Lung (tissue), 12 donors: ENCODE measurements around the gene FNIP1. TPM values are rescaled to one million over a fixed set of nuclear protein-coding genes. Genes with fewer than 3 reads are reported as not detected.

Experiments used
- ATAC-seq: fragments of 200-7000 bp; cut with Tn5 transposase; one replicate; pipeline ENCODE4 v1.9.1; 2020; ENCODE audit warnings: moderate number of reproducible peaks; ENCODE audit not compliant: insufficient read depth, low FRiP score
- DNase-seq, 3 donors: peaks; one replicate each; pipeline ENCODE4 v3.0.0-alpha.2; 2013 to 2017
- H3K27ac ChIP-seq, 2 donors: one replicate each; pipeline ENCODE4 v1.5.1; 2013; ENCODE audit warnings: mild to moderate bottlenecking in 2 of 2, moderate library complexity in 2 of 2, control low read depth in 1 of 2, inconsistent platforms in 1 of 2, low read depth in 1 of 2, low read length in 1 of 2
- H3K27me3 ChIP-seq, 3 donors: one replicate each; pipeline ENCODE4 v1.5.1; 2013; ENCODE audit warnings: low read length in 2 of 3; ENCODE audit not compliant: control insufficient read depth in 3 of 3, insufficient read depth in 3 of 3
- H3K36me3 ChIP-seq, 4 donors: one replicate each; pipeline ENCODE4 v1.5.1; 2013; ENCODE audit warnings: low read length in 4 of 4, mild to moderate bottlenecking in 1 of 4, moderate library complexity in 1 of 4; ENCODE audit not compliant: control insufficient read depth in 4 of 4, insufficient read depth in 4 of 4
- H3K4me1 ChIP-seq, 5 donors: one replicate each; pipeline ENCODE4 v1.5.1; 2013; ENCODE audit warnings: low read length in 5 of 5, mild to moderate bottlenecking in 2 of 5, moderate library complexity in 1 of 5; ENCODE audit not compliant: control insufficient read depth in 5 of 5, insufficient read depth in 5 of 5
- H3K4me3 ChIP-seq: one replicate; pipeline ENCODE4 v1.5.1; 2013; ENCODE audit warnings: mild to moderate bottlenecking, control low read depth, moderate library complexity
- H3K9ac ChIP-seq, 2 donors: one replicate each; pipeline ENCODE4 v1.5.1; 2013; ENCODE audit warnings: low read length in 2 of 2, control low read depth in 1 of 2; ENCODE audit not compliant: insufficient read depth in 1 of 2
- H3K9me3 ChIP-seq, 4 donors: one replicate each; pipeline ENCODE4 v1.5.1; 2013; ENCODE audit warnings: low read length in 3 of 4, mild to moderate bottlenecking in 1 of 4, moderate library complexity in 1 of 4; ENCODE audit not compliant: control insufficient read depth in 4 of 4, insufficient read depth in 3 of 4
- WGBS, 2 donors: extraction: QIAGEN DNeasy Blood & Tissue Kit; methylation state at CpG; one replicate each; pipeline ENCODE4 v1.1.7; 2013; 5-methylcytosine and 5-hydroxymethylcytosine counted together
- polyA plus RNA-seq, 2 donors: library from polyadenylated mRNA; stranded (reverse); fragments of 200-250 nt; gene quantifications; one replicate each; pipeline ENCODE4 v1.2.1, GENCODE V29; 2013
- total RNA-seq, 2 donors: library from RNA; depleted of rRNA in 1 of 2; stranded (reverse); fragments of >200 nt in 1 of 2; gene quantifications; one replicate each; pipeline ENCODE4 v1.2.1, GENCODE V29; 2014 to 2021
- TF ChIP-seq, protein P1 (sequence below): IDR thresholded peaks from 2 replicates; pipeline ENCODE4 v1.5.1; 2012; ENCODE audit warnings: mild to moderate bottlenecking; ENCODE audit errors: control extremely low read depth, extremely low read depth
- donor health status: control.
- donor health status: control.
- donor health status: Bipolar disorder and iron deficiency.
- donor health status: healthy.
- donor health status: DM: yes; HTN: yes; CAD: no.

Gene FNIP1
- total and polyA plus RNA-seq, 4 donors = 5.0 to 98.3 (median 22.6) TPM

DNA sequence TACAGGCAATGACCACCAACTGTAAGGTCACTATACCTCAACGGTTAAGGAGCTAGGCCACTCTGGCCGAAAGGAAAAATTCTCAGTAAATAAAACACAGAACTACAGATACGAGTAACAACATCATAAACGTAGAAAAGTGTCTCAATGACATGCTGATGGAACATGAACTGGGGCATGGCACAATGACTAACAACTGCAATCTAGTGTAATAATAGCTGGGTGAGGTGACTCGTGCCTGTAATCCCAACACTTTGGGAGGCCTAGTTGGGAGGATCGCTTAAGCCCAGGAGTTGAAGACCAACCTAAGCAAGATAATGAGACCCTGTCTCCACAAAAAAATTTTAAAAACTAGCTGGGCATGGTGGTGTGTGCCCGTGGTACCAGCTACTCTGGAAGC lies 152.0 kb downstream of the FNIP1 start:
- no peaks in the 10 kb centered on the region for H3K4me1 ChIP-seq

DNA sequence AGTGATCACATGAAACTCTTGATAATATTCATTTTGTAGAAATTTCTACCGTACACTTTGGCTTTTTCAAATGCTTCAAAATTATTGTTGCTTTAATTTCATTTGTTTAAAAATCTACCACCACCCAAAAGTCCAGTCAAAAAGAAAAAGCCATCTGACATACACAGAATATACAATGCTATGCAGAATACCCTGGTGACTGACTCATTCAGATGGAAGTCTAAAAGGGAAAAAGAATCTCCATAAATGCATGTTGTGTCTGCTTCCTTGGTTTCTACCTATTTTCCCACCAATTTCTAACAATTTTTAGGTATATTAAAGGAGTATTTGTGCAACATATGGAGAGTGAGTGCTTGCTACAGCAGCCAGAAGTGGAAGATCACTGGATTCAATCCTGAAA lies 152.4 kb downstream of the FNIP1 start:
- Histone ChIP-seq H3K4me1 (no peaks in the 10 kb centered on the region), H3K36me3 (peaks cover 6 to 27% (median 9%) of the 10 kb centered on the region in 4 donors), H3K9me3 (no peaks in the 10 kb centered on the region), H3K27me3 (no peaks in the 10 kb centered on the region), H3K9ac (no peak overlapping the region), H3K4me3 (no peak overlapping the region), H3K27ac (peak overlapping the region in 1 of 2 donors; percentile 64)
- WGBS, 2 donors = 91 to 97% methylated on average over 1 of the region's 1 CpG
- DNase-seq (no peak), ATAC-seq (no peak)
- TF ChIP-seq, protein P1, sequence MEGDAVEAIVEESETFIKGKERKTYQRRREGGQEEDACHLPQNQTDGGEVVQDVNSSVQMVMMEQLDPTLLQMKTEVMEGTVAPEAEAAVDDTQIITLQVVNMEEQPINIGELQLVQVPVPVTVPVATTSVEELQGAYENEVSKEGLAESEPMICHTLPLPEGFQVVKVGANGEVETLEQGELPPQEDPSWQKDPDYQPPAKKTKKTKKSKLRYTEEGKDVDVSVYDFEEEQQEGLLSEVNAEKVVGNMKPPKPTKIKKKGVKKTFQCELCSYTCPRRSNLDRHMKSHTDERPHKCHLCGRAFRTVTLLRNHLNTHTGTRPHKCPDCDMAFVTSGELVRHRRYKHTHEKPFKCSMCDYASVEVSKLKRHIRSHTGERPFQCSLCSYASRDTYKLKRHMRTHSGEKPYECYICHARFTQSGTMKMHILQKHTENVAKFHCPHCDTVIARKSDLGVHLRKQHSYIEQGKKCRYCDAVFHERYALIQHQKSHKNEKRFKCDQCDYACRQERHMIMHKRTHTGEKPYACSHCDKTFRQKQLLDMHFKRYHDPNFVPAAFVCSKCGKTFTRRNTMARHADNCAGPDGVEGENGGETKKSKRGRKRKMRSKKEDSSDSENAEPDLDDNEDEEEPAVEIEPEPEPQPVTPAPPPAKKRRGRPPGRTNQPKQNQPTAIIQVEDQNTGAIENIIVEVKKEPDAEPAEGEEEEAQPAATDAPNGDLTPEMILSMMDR = no peak

More for the DNA sequence above, 152.0 kb downstream of the FNIP1 start:
- H3K9me3 ChIP-seq = no peaks in the 10 kb centered on the region
- no peaks in the 10 kb centered on the region for H3K27me3 ChIP-seq
- ATAC-seq = no peak
- H3K27ac ChIP-seq = peak overlapping the region in 1 of 2 donors; percentile 64
- WGBS, 2 donors = 94 to 97% methylated on average over 7 of the region's 7 CpGs
- no peak overlapping the region for H3K9ac ChIP-seq
- no peak overlapping the region for H3K4me3 ChIP-seq
- TF ChIP-seq, protein P1 = no peak
- no peak for DNase-seq
- H3K36me3 ChIP-seq = peaks cover 6 to 31% (median 12%) of the 10 kb centered on the region in 4 donors

DNA sequence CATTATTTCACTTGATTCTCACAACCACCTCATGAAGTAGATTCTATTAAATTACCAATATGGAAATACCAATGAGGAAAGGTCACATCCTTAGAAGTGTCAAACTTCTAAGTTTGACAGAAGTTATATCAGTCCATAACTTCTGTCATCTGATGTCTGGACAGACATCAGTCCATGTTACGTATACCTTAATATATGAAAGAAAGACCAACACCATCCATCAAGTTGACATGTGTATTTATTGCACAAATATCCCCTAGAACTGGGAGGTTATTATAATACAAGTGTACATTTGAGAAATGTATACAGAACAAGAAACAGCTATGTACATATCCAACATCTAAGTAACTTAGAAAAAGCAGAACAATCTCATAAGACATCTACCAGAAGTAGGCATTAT lies 155.3 kb downstream of the FNIP1 start:
- H3K4me1 ChIP-seq = peaks cover 0 to 2% (median under 1%) of the 10 kb centered on the region in 5 donors
- H3K27me3 ChIP-seq = no peaks in the 10 kb centered on the region
- H3K36me3 ChIP-seq = peaks cover 0 to 16% (median 7%) of the 10 kb centered on the region in 4 donors
- TF ChIP-seq, protein P1 = no peak
- WGBS, 2 donors = 76 to 92% methylated on average over 1 of the region's 1 CpG
- H3K9ac ChIP-seq = no peak overlapping the region
- no peak for DNase-seq
- H3K27ac ChIP-seq = no peak overlapping the region
- H3K9me3 ChIP-seq = no peaks in the 10 kb centered on the region
- no peak overlapping the region for H3K4me3 ChIP-seq
- no peak for ATAC-seq
